ENCODE data around the gene CPNE9.

- TF ChIP-seq, protein P1, sequence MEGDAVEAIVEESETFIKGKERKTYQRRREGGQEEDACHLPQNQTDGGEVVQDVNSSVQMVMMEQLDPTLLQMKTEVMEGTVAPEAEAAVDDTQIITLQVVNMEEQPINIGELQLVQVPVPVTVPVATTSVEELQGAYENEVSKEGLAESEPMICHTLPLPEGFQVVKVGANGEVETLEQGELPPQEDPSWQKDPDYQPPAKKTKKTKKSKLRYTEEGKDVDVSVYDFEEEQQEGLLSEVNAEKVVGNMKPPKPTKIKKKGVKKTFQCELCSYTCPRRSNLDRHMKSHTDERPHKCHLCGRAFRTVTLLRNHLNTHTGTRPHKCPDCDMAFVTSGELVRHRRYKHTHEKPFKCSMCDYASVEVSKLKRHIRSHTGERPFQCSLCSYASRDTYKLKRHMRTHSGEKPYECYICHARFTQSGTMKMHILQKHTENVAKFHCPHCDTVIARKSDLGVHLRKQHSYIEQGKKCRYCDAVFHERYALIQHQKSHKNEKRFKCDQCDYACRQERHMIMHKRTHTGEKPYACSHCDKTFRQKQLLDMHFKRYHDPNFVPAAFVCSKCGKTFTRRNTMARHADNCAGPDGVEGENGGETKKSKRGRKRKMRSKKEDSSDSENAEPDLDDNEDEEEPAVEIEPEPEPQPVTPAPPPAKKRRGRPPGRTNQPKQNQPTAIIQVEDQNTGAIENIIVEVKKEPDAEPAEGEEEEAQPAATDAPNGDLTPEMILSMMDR (IDR thresholded peaks at IDR 0.05), result no peak
- no peak for TF ChIP-seq POLR2A (IDR thresholded peaks at IDR 0.05)
Measured at GRCh38 chr3:9778143-9779074, 74.8 kb downstream of the CPNE9 start.
